Inferior parietal cortex (tissue), 1 donor: ENCODE results near the gene RTEL1.
"Not testable (repeated sequence)": the region's sequence is repeated elsewhere in the genome, so short reads cannot be mapped to it uniquely, and the experiment has no call there.

Source experiments
- DNase-seq: peaks from one replicate; pipeline ENCODE4 v3.0.0-alpha.2; 2016; ENCODE audit errors: extremely low spot score

Gene RTEL1

GRCh38 chr20:63671695-63672094 lies 13.6 kb downstream of the RTEL1 start:
- DNase-seq = not testable (repeated sequence)

GRCh38 chr20:63672666-63673065 lies 14.6 kb downstream of the RTEL1 start:
- DNase-seq = no peak

- DNase-seq = no peak
Observed at GRCh38 chr20:63673951-63674350, 15.8 kb downstream of the RTEL1 start.

GRCh38 chr20:63675681-63676368 lies 17.7 kb downstream of the RTEL1 start:
- no peak for DNase-seq

GRCh38 chr20:63678071-63678470 lies 20.0 kb downstream of the RTEL1 start:
- no peak for DNase-seq

GRCh38 chr20:63678667-63679465 lies 20.8 kb downstream of the RTEL1 start:
- no peak for DNase-seq

- no peak for DNase-seq
Observed at GRCh38 chr20:63679799-63680305, 21.7 kb downstream of the RTEL1 start.

- DNase-seq = no peak
Observed at GRCh38 chr20:63680427-63680826, 22.3 kb downstream of the RTEL1 start.

- no peak for DNase-seq
Observed at GRCh38 chr20:63680857-63681608, 22.9 kb downstream of the RTEL1 start.

- DNase-seq = no peak
Observed at GRCh38 chr20:63681609-63682142, 23.6 kb downstream of the RTEL1 start.

GRCh38 chr20:63682384-63683139 lies 24.4 kb downstream of the RTEL1 start:
- DNase-seq = peak; percentile 41

GRCh38 chr20:63685269-63686026 lies 27.3 kb downstream of the RTEL1 start:
- no peak for DNase-seq

- no peak for DNase-seq
Observed at GRCh38 chr20:63686094-63686491, 28.0 kb downstream of the RTEL1 start.

GRCh38 chr20:63686492-63687321 lies 28.6 kb downstream of the RTEL1 start:
- no peak for DNase-seq

- no peak for DNase-seq
Observed at GRCh38 chr20:63687419-63688178, 29.5 kb downstream of the RTEL1 start.

- DNase-seq = no peak
Observed at GRCh38 chr20:63688228-63689045, 30.3 kb downstream of the RTEL1 start.

- DNase-seq = no peak
Observed at GRCh38 chr20:63689046-63690002, 31.2 kb downstream of the RTEL1 start.
